B cell (primary cell): ENCODE data around the gene SENP8. TPM values are rescaled to one million over a fixed set of nuclear protein-coding genes. Genes with fewer than 3 reads are reported as not detected.

Source experiments
- ATAC-seq: fragments of 200-7000 bp; cut with Tn5 transposase; one replicate; pipeline ENCODE4 v1.10.0; 2021; ENCODE audit warnings: low read depth, mild to moderate bottlenecking, moderate number of reproducible peaks, moderate library complexity
- CTCF ChIA-PET: fragments of 350-600 bp; sonication (Branson Sonifier 250); formaldehyde crosslinking; loops from one replicate; lab custom pipeline; 2021; ENCODE audit warnings: antibody characterized with exemption, inconsistent platforms; lab: Charles Lee
- POLR2A ChIA-PET: fragments of 350-600 bp; sonication (Branson Sonifier 250); formaldehyde crosslinking; loops from one replicate; lab custom pipeline; 2021; ENCODE audit warnings: antibody characterized with exemption; lab: Charles Lee
- DNase-seq: peaks from one replicate; pipeline ENCODE4 v3.0.0; 2013
- H2AFZ ChIP-seq: 2 replicates; pipeline ENCODE4 v1.6.1; 2012; ENCODE audit warnings: mild to moderate bottlenecking, low read depth, low read length; ENCODE audit not compliant: insufficient read depth, poor library complexity, severe bottlenecking
- H3K27ac ChIP-seq, 2 donors: 1 replicate in 1 of 2; 2 replicates in 1 of 2; pipeline ENCODE4 v1.5.1; 2012 to 2013; ENCODE audit warnings: low read length in 2 of 2, mild to moderate bottlenecking in 2 of 2, moderate library complexity in 1 of 2
- H3K27me3 ChIP-seq, 4 experiments: fragments of 200-600 bp in 1 of 4; sonication (generic) in 1 of 4; replicated peaks in 1 of 4; 1 replicate in 2 of 4; 2 replicates in 2 of 4; pipeline versions ENCODE4 v1.6.1 to v1.7.0; 2013 to 2016; ENCODE audit warnings: low read length in 3 of 4, mild to moderate bottlenecking in 2 of 4, mixed read lengths in 1 of 4, moderate library complexity in 1 of 4; ENCODE audit not compliant: insufficient read depth in 4 of 4, control insufficient read depth in 3 of 4; ENCODE audit errors: control extremely low read depth in 1 of 4
- H3K36me3 ChIP-seq, 2 experiments: replicated peaks in 1 of 2; 1 replicate in 1 of 2; 2 replicates in 1 of 2; pipeline versions ENCODE4 v1.6.1 to v1.7.1; 2013; ENCODE audit warnings: low read length in 1 of 2; ENCODE audit not compliant: insufficient read depth in 2 of 2, control insufficient read depth in 1 of 2; ENCODE audit errors: control extremely low read depth in 1 of 2, extremely low read depth in 1 of 2
- H3K4me1 ChIP-seq, 2 donors: fragments of 200-600 bp in 1 of 2; sonication (generic) in 1 of 2; 1 replicate in 1 of 2; 2 replicates in 1 of 2; pipeline versions ENCODE4 v1.5.1 to v1.6.1; 2013 to 2017; ENCODE audit warnings: low read length in 2 of 2; ENCODE audit not compliant: control insufficient read depth in 2 of 2, insufficient read depth in 2 of 2
- H3K4me2 ChIP-seq: replicated peaks from 2 replicates; pipeline ENCODE3; 2012; ENCODE audit warnings: mild to moderate bottlenecking, low read depth, low read length; ENCODE audit not compliant: poor library complexity, severe bottlenecking
- H3K4me3 ChIP-seq, 5 experiments: fragments of 200-600 bp in 1 of 5; sonication (generic) in 1 of 5; 1 replicate in 3 of 5; 2 replicates in 2 of 5; pipeline versions ENCODE4 v1.5.1 to v1.7.0; 2011 to 2016; ENCODE audit warnings: low read length in 4 of 5, mild to moderate bottlenecking in 4 of 5, low read depth in 2 of 5, control low read depth in 1 of 5, moderate library complexity in 1 of 5; ENCODE audit not compliant: insufficient read depth in 1 of 5; ENCODE audit errors: control extremely low read depth in 1 of 5, extremely low read depth in 1 of 5
- H3K79me2 ChIP-seq: fragments of 200-600 bp; sonication (generic); one replicate; pipeline ENCODE4 v1.6.0; 2016; ENCODE audit warnings: low read length; ENCODE audit not compliant: control insufficient read depth, insufficient read depth
- H3K9ac ChIP-seq: fragments of 200-600 bp; sonication (generic); 2 replicates; pipeline ENCODE4 v1.6.1; 2017; ENCODE audit warnings: mild to moderate bottlenecking, low read length, moderate library complexity
- H3K9me3 ChIP-seq, 3 donors: one replicate each; pipeline versions ENCODE4 v1.6.1 to v1.7.1; 2013; ENCODE audit warnings: low read length in 2 of 3; ENCODE audit not compliant: control insufficient read depth in 2 of 3, insufficient read depth in 1 of 3; ENCODE audit errors: control extremely low read depth in 1 of 3
- H4K20me1 ChIP-seq: 2 replicates; pipeline ENCODE4 v1.6.0; 2012; ENCODE audit warnings: mild to moderate bottlenecking, low read length; ENCODE audit not compliant: insufficient read depth, control insufficient read depth, poor library complexity, severe bottlenecking
- H3K27ac Mint-ChIP-seq: one replicate; pipeline ENCODE4 v1.8.0; 2021; ENCODE audit warnings: mixed read lengths
- H3K27me3 Mint-ChIP-seq: one replicate; pipeline ENCODE4 v1.8.0; 2021; ENCODE audit warnings: mixed read lengths
- H3K4me1 Mint-ChIP-seq: one replicate; pipeline ENCODE4 v1.8.0; 2021; ENCODE audit warnings: mixed read lengths
- H3K4me3 Mint-ChIP-seq: one replicate; pipeline ENCODE4 v1.8.0; 2021; ENCODE audit warnings: mixed read lengths
- H3K9me3 Mint-ChIP-seq: one replicate; pipeline ENCODE4 v1.8.0; 2022; ENCODE audit warnings: mixed read lengths; ENCODE audit not compliant: insufficient read depth
- CTCF ChIP-seq: fragments of 200-600 bp; IDR thresholded peaks from one replicate; pipeline ENCODE4 v1.8.0; 2022; ENCODE audit warnings: antibody characterized with exemption, mild to moderate bottlenecking
- EZH2 ChIP-seq: IDR thresholded peaks from 2 replicates; pipeline ENCODE4 v1.6.1; 2012; ENCODE audit warnings: borderline replicate concordance, low read depth, mild to moderate bottlenecking, moderate library complexity, low read length; ENCODE audit not compliant: insufficient read depth, poor library complexity, severe bottlenecking
- WGBS: methylation state at CpG from one replicate; pipeline ENCODE4 v1.1.5; 2013; ENCODE audit warnings: missing lambda C conversion rate; ENCODE audit not compliant: insufficient coverage; 5-methylcytosine and 5-hydroxymethylcytosine counted together
- intact Hi-C: fragments of 100-400 bp; cut with micrococcal nuclease; formaldehyde crosslinking; loops from one replicate; pipeline ENCODE4 v1.10.0; 2022
- polyA plus RNA-seq: library from polyadenylated mRNA; depleted of rRNA; stranded (reverse); fragments of >200 nt; gene quantifications from 2 replicates; pipeline ENCODE4 v1.2.3, GENCODE V29; 2012
- total RNA-seq, 2 donors: library from RNA; stranded (reverse); fragments of 120-200 nt in 1 of 2; gene quantifications; 1 replicate in 1 of 2; 2 replicates in 1 of 2; pipeline versions ENCODE4 v1.2.3 to v1.2.4, GENCODE V29; 2013 to 2022

The SENP8 gene
- total and polyA plus RNA-seq, 2 donors (not counting 1 experiment from before 2014, with no cell fraction given) = 0.62 to 0.69 TPM

- no peak overlapping the region for H3K27ac Mint-ChIP-seq
- Histone ChIP-seq H3K27me3 (peaks cover 0 to 3% (median 0%) of the 10 kb centered on the region in 4 experiments), H3K4me3 (no peak overlapping the region), H2AFZ (no peak overlapping the region), H3K9ac (no peak overlapping the region), H3K4me2 (no peak overlapping the region), H3K4me1 (no peaks in the 10 kb centered on the region), H3K27ac (no peak overlapping the region), H4K20me1 (no peaks in the 10 kb centered on the region), H3K36me3 (no peaks in the 10 kb centered on the region), H3K79me2 (no peaks in the 10 kb centered on the region), H3K9me3 (no peaks in the 10 kb centered on the region)
- ATAC-seq = no peak
- POLR2A ChIA-PET = no interaction called here
- WGBS = 96% methylated on average over 4 of the region's 5 CpGs
- CTCF ChIA-PET = interaction anchor here (0.6 to 1.1 kb wide), 2 partner anchors 11 to 24 kb away, joined by 3 read pairs; no protein-coding TSS in a partner anchor
- no peaks in the 10 kb centered on the region for H3K9me3 Mint-ChIP-seq
- H3K27me3 Mint-ChIP-seq = peaks cover 10% of the 10 kb centered on the region
- TF ChIP-seq CTCF = no peak
- no peak for TF ChIP-seq EZH2
- intact Hi-C loops = no loop called here
- no peak overlapping the region for H3K4me3 Mint-ChIP-seq
- no peaks in the 10 kb centered on the region for H3K4me1 Mint-ChIP-seq
- DNase-seq = no peak
Observed at GRCh38 chr15:72166716-72167417, 48.7 kb downstream of the SENP8 start.

- Histone ChIP-seq H3K27ac (no peak overlapping the region), H3K4me3 (no peak overlapping the region), H3K79me2 (no peaks in the 10 kb centered on the region), H3K27me3 (peaks cover 0 to 3% (median 0%) of the 10 kb centered on the region in 4 experiments), H2AFZ (no peak overlapping the region), H3K4me1 (no peaks in the 10 kb centered on the region), H3K36me3 (no peaks in the 10 kb centered on the region), H4K20me1 (no peaks in the 10 kb centered on the region), H3K4me2 (no peak overlapping the region), H3K9ac (no peak overlapping the region), H3K9me3 (no peaks in the 10 kb centered on the region)
- no peak for DNase-seq
- intact Hi-C loops = no loop called here
- ChIA-PET POLR2A (no interaction called here), CTCF (interaction anchor here (0.6 kb wide), 1 partner anchor 25 kb away, joined by 3 read pairs; no protein-coding TSS in a partner anchor)
- Mint-ChIP-seq H3K4me3 (no peak overlapping the region), H3K9me3 (no peaks in the 10 kb centered on the region), H3K27me3 (peaks cover 10% of the 10 kb centered on the region), H3K4me1 (no peaks in the 10 kb centered on the region), H3K27ac (no peak overlapping the region)
- 90% methylated on average over 6 of the region's 6 CpGs for WGBS
- ATAC-seq = no peak
- TF ChIP-seq CTCF (no peak), EZH2 (no peak)
Observed at GRCh38 chr15:72167445-72167844, 49.2 kb downstream of the SENP8 start.
